HL-60 (cell line): Measurements from ENCODE around the gene GRHL1.

Source experiments
- DNase-seq, 2 experiments: peaks; one replicate each; pipeline ENCODE4 v3.0.0-alpha.2; 2010 to 2020; ENCODE audit warnings: low read depth in 1 of 2, low spot score in 1 of 2
- H3K27ac ChIP-seq: fragments of 250-450 bp; sonication (Bioruptor Pico); replicated peaks from 2 replicates; pipeline ENCODE4 v1.5.1; 2020; ENCODE audit warnings: mild to moderate bottlenecking, moderate library complexity
- H3K27me3 ChIP-seq: fragments of 250-450 bp; sonication (Bioruptor Pico); 2 replicates; pipeline ENCODE4 v1.5.1; 2021; ENCODE audit warnings: mild to moderate bottlenecking, moderate library complexity; ENCODE audit not compliant: insufficient read depth, poor library complexity, severe bottlenecking
- H3K4me3 ChIP-seq: replicated peaks from 2 replicates; pipeline ENCODE4 v1.5.1; 2011; ENCODE audit warnings: mild to moderate bottlenecking, control low read depth, low read length; ENCODE audit not compliant: insufficient read depth
- CTCF ChIP-seq: IDR thresholded peaks from one replicate; pipeline ENCODE4 v1.5.1; 2011; ENCODE audit warnings: low read length, control low read depth, inconsistent platforms; ENCODE audit not compliant: insufficient read depth
- GABPA ChIP-seq: IDR thresholded peaks from 2 replicates; pipeline ENCODE4 v1.6.1; 2012; ENCODE audit warnings: low read depth
- POLR2AphosphoS5 ChIP-seq: IDR thresholded peaks from 2 replicates; pipeline ENCODE4 v1.6.1; 2012; ENCODE audit warnings: low read depth
- REST ChIP-seq: IDR thresholded peaks from 2 replicates; pipeline ENCODE4 v1.6.1; 2012; ENCODE audit warnings: low read depth; ENCODE audit not compliant: insufficient replicate concordance
- SPI1 ChIP-seq: IDR thresholded peaks from 2 replicates; pipeline ENCODE4 v1.6.1; 2012; ENCODE audit warnings: low read depth, mild to moderate bottlenecking, borderline replicate concordance

The GRHL1 gene

GRCh38 chr2:9908639-9909038 is 42.9 kb upstream of the GRHL1 start:
- TF ChIP-seq POLR2AphosphoS5: no peak
- no peak for TF ChIP-seq REST
- no peak for TF ChIP-seq SPI1
- no peak for TF ChIP-seq CTCF
- no peak for TF ChIP-seq GABPA
- DNase-seq: no peak

GRCh38 chr2:9909106-9909505 is 42.4 kb upstream of the GRHL1 start:
- no peaks in the 10 kb centered on the region for H3K27me3 ChIP-seq
- TF ChIP-seq CTCF: no peak
- no peak for TF ChIP-seq POLR2AphosphoS5
- no peak for TF ChIP-seq REST
- no peak for TF ChIP-seq GABPA
- TF ChIP-seq SPI1: no peak
- no peak overlapping the region for H3K27ac ChIP-seq
- DNase-seq: no peak
- no peak overlapping the region for H3K4me3 ChIP-seq

More at GRCh38 chr2:9908639-9909038, 42.9 kb upstream of the GRHL1 start:
- Histone ChIP-seq H3K27me3 (no peaks in the 10 kb centered on the region), H3K27ac (no peak overlapping the region), H3K4me3 (no peak overlapping the region)

GRCh38 chr2:9910699-9911098 is 40.8 kb upstream of the GRHL1 start:
- Histone ChIP-seq H3K27ac (no peak overlapping the region), H3K27me3 (no peaks in the 10 kb centered on the region), H3K4me3 (no peak overlapping the region)
- TF ChIP-seq SPI1 (no peak), CTCF (no peak), GABPA (no peak), POLR2AphosphoS5 (no peak), REST (no peak)
- no peak for DNase-seq
